Measurements from ENCODE around the gene PPFIBP2. TPM values are rescaled to one million over a fixed set of nuclear protein-coding genes. Genes with fewer than 3 reads are reported as not detected.

The PPFIBP2 gene
- total RNA-seq, 1 experiment from 2014 or later, result 5.7 TPM

DNA sequence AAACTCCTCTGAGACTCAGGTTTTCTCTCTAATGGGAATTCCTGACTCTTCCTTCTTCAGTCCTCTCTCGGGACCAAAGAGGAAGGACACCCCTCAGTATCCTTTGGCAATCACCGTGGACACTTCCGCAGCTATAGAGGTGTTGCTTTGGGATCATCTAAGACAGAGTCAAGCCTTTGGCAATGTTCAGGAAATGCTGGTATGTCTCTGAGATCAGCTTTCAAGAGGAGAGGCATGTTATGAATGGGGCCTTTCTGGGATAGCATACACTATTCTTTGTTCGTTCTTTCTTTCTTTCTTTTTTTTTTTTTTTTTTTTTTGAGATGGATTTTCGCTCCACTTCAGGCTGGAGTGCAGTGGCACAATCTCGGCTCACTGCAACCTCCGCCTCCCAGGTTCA lies 42.7 kb upstream of the PPFIBP2 start:
- Histone ChIP-seq H3K9me3 (ENCODE audit: low read depth, low read length, poor library complexity, severe bottlenecking) (no peaks in the 10 kb centered on the region), H3K4me3 (ENCODE audit: low read depth, low read length, poor library complexity, severe bottlenecking) (no peak overlapping the region), H3K36me3 (ENCODE audit: insufficient read depth, low read length, poor library complexity, severe bottlenecking) (no peaks in the 10 kb centered on the region), H3K27me3 (replicated peaks; ENCODE audit: insufficient read depth, low read depth, low read length, poor library complexity) (no peaks in the 10 kb centered on the region), H3K4me1 (ENCODE audit: insufficient read depth, low read length, poor library complexity, severe bottlenecking) (no peaks in the 10 kb centered on the region), H3K27ac (ENCODE audit: low read depth, low read length, poor library complexity, severe bottlenecking) (no peak overlapping the region)
- POLR2A ChIA-PET (ENCODE audit: low non-redundant PET), result no interaction called here
- intact Hi-C loops (cut with micrococcal nuclease; ENCODE audit: unreplicated experiment), result no loop called here
- DNase-seq (ENCODE audit: low spot score), result no peak
- no peak for TF ChIP-seq EZH2 (IDR thresholded peaks at IDR 0.05; ENCODE audit: borderline replicate concordance, low read depth, low read length, poor library complexity, severe bottlenecking)
- TF ChIP-seq, protein P1, sequence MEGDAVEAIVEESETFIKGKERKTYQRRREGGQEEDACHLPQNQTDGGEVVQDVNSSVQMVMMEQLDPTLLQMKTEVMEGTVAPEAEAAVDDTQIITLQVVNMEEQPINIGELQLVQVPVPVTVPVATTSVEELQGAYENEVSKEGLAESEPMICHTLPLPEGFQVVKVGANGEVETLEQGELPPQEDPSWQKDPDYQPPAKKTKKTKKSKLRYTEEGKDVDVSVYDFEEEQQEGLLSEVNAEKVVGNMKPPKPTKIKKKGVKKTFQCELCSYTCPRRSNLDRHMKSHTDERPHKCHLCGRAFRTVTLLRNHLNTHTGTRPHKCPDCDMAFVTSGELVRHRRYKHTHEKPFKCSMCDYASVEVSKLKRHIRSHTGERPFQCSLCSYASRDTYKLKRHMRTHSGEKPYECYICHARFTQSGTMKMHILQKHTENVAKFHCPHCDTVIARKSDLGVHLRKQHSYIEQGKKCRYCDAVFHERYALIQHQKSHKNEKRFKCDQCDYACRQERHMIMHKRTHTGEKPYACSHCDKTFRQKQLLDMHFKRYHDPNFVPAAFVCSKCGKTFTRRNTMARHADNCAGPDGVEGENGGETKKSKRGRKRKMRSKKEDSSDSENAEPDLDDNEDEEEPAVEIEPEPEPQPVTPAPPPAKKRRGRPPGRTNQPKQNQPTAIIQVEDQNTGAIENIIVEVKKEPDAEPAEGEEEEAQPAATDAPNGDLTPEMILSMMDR (conservative IDR thresholded peaks at IDR 0.05; ENCODE audit: low read depth, low read length), result no peak
- BruUV-seq (replicated peaks), result no TSS peak
- CTCF ChIA-PET, result no interaction called here

- no peaks in the 10 kb centered on the region for H3K4me1 ChIP-seq (ENCODE audit: insufficient read depth, low read length, poor library complexity, severe bottlenecking)
- H3K27me3 ChIP-seq (replicated peaks; ENCODE audit: insufficient read depth, low read depth, low read length, poor library complexity), result peaks cover 2% of the 10 kb centered on the region
- H3K27ac ChIP-seq (ENCODE audit: low read depth, low read length, poor library complexity, severe bottlenecking), result no peak overlapping the region
- intact Hi-C loops (cut with micrococcal nuclease; ENCODE audit: unreplicated experiment), result no loop called here
- no TSS peak for BruUV-seq (replicated peaks)
- ChIA-PET CTCF (no interaction called here), POLR2A (ENCODE audit: low non-redundant PET) (no interaction called here)
- DNase-seq (ENCODE audit: low spot score), result no peak
- no peaks in the 10 kb centered on the region for H3K9me3 ChIP-seq (ENCODE audit: low read depth, low read length, poor library complexity, severe bottlenecking)
- no peaks in the 10 kb centered on the region for H3K36me3 ChIP-seq (ENCODE audit: insufficient read depth, low read length, poor library complexity, severe bottlenecking)
- H3K4me3 ChIP-seq (ENCODE audit: low read depth, low read length, poor library complexity, severe bottlenecking), result no peak overlapping the region
- TF ChIP-seq, protein P1 (conservative IDR thresholded peaks at IDR 0.05; ENCODE audit: low read depth, low read length), result no peak
- no peak for TF ChIP-seq EZH2 (IDR thresholded peaks at IDR 0.05; ENCODE audit: borderline replicate concordance, low read depth, low read length, poor library complexity, severe bottlenecking)
Observed at GRCh38 chr11:7473717-7474116, 40.1 kb upstream of the PPFIBP2 start.

GRCh38 chr11:7480113-7480512 lies 33.7 kb upstream of the PPFIBP2 start:
- Histone ChIP-seq H3K4me1 (ENCODE audit: insufficient read depth, low read length, poor library complexity, severe bottlenecking) (no peaks in the 10 kb centered on the region), H3K27ac (ENCODE audit: low read depth, low read length, poor library complexity, severe bottlenecking) (no peak overlapping the region), H3K9me3 (ENCODE audit: low read depth, low read length, poor library complexity, severe bottlenecking) (no peaks in the 10 kb centered on the region), H3K36me3 (ENCODE audit: insufficient read depth, low read length, poor library complexity, severe bottlenecking) (no peaks in the 10 kb centered on the region), H3K4me3 (ENCODE audit: low read depth, low read length, poor library complexity, severe bottlenecking) (no peak overlapping the region), H3K27me3 (replicated peaks; ENCODE audit: insufficient read depth, low read depth, low read length, poor library complexity) (peaks cover 2% of the 10 kb centered on the region)
- intact Hi-C loops (cut with micrococcal nuclease; ENCODE audit: unreplicated experiment), result no loop called here
- POLR2A ChIA-PET (ENCODE audit: low non-redundant PET), result no interaction called here
- TF ChIP-seq EZH2 (IDR thresholded peaks at IDR 0.05; ENCODE audit: borderline replicate concordance, low read depth, low read length, poor library complexity, severe bottlenecking), result no peak
- TF ChIP-seq, protein P1 (conservative IDR thresholded peaks at IDR 0.05; ENCODE audit: low read depth, low read length), result no peak
- CTCF ChIA-PET, result no interaction called here
- DNase-seq (ENCODE audit: low spot score), result no peak
- no TSS peak for BruUV-seq (replicated peaks)
